T-helper 1 cell treated with Interleukin-12 subunit alpha and Interleukin-12 subunit beta and Interleukin-4 antibody, amounts not matched to agents 30 ng/mL and 1 ng/mL, for 36 hours (primary cell): ENCODE measurements around the gene RAD52. TPM values are rescaled to one million over a fixed set of nuclear protein-coding genes. Genes with fewer than 3 reads are reported as not detected.

ENCODE experiments used
- intact Hi-C: fragments of 100-400 bp; cut with micrococcal nuclease; formaldehyde crosslinking; loops from one replicate; pipeline ENCODE4 v1.15.1; 2024
- total RNA-seq: library from RNA; stranded (reverse); gene quantifications from 2 replicates; pipeline ENCODE4 v1.2.3, GENCODE V29; 2022

The RAD52 gene
- 13.8 and 17.7 TPM in 2 replicates for total RNA-seq

DNA sequence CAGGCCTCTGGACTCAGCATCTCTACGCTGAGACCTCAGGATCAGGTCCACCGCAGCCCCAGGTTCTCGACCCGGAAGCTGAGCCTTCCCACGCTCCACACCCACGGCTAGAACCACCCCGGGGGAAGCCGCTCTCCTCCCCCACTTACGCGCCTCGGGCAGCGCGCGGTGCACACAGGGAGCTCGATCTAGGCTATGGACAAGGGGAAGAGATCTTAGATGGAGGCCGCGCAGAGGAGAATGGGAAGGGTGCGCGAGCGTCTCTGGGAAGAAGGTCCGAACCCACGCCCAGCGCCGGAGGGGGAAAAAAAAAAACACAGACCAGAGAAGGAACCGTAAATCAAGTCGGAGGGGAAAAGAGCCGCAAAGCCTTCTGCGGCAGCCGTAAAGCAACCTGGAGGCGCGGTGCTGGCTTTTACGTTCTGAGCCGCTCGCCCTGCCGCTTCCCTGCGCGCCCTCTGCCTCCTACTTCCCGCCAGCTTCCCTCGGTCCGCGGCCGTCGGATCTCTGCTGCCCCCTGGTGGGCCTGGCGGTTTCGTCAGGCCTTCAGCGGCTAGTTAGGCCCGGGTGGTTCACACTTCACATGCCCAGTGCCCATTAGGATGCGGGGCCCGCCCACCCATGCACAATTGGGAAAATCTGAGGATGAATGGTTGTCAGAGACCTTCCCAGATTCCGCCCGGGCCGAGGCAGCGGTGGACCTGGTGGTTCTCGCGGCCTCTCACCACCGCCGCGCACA lies at the start of gene RAD52:
RAD52 (minus strand) TSS at position 242 of the 739 bp plus-strand sequence. CDS start 16,636 bp downstream, outside the sequence.
- intact Hi-C loops = loop anchor here (1.0 to 5.0 kb wide), 13 partner anchors 42 to 741 kb away; partner anchors contain the start of genes ADIPOR2, B4GALNT3, CCDC77 and ERC1

DNA sequence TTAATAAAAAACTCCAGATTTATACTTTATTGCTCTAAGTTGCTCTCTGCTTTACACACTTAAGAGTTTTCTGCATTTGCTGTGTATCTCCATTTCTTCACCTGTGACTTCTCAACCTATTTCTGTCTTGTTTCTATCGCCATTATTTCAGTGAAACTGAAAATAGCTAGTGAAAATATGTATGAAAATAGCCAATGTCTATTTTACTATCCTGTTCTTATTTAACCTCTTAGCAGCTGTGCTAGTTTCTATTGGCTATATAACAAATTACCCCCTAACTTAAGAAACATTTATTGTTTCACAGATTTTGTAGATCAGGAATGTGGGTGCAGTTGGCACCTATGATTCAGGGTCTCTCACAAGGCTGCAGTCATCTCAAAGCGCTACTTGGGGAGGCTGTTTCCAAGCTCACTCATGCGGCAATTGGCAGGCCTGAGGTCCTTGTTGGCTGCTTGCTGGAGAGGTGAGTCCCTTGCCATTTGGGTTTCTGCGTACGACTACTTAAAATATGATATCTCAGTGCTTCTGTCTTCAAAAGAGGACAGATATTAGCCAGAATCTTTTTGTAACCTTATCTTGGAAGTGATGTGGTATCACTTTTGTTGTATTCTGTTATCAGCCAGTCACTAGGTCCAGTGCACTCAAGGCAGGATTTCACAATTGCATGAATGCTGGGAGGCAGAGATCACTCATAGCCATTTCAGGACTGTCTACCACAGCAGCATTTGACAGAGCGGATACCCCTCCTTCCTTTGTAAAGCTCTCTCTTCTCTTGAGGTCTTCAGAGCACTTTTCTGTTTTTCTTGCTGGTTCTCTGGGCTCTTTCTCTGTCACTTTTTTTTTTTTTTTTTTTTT lies 48.8 kb upstream of the RAD52 start:
- intact Hi-C loops = no loop called here

DNA sequence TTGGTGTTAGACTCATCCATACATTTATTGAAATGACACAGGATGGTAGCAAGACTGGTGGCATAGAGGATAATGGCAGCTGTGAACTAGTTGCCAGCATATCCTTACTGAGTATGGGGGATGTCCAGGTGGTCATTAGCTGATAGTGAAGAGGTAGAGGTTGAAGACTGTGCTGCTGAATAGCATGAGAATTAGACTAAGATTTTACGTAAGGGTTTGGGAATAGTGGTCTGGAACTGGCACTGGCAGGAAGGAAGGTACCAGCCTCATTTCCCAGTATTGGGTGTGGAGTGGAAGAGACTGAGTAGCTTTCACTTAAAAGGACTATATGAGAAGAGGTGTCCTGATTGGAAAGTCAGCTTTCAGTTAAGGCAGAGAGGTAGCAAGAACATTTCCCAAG lies 48.0 kb upstream of the RAD52 start:
- intact Hi-C loops = no loop called here

DNA sequence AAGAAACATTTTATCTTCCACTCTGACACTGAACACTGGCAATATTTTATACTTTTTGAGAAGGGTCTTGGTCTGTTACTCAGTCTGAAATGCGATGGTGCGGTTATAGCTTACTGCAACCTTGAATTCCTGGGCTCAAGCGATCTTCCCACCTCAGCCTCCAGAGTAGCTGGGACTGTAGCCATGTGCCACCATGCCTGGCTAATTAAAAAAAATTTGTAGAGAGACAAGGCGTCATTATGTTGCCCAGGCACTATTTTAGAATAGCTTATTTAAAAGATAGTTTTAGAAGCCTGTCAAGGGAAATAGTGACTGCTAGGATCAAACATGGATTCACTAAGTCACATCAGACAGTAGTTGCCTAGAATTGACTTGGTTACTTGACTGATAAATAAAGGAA lies 47.4 kb upstream of the RAD52 start:
- intact Hi-C loops = no loop called here

DNA sequence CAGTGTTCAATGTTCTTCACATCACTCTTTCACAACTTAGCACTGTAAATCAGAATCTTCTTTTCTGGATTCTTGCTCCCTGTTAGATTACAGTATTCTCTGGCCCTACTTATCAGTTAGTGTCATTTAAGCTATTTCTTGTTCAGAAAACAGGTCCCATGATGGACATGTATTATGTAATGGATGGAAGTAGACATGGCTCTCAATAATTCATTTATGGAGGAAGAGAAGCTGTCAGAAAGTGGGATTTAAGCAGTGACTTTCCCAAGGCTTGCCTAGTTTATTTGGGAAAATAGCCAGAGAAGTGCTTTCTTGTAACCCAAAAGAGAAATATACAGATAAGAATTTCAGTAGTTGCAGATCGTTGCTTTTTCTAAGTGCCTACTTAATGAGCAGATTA lies 43.2 kb upstream of the RAD52 start:
- intact Hi-C loops = loop anchor here (5.0 kb wide), 3 partner anchors 100 to 360 kb away; no protein-coding TSS in a partner anchor

DNA sequence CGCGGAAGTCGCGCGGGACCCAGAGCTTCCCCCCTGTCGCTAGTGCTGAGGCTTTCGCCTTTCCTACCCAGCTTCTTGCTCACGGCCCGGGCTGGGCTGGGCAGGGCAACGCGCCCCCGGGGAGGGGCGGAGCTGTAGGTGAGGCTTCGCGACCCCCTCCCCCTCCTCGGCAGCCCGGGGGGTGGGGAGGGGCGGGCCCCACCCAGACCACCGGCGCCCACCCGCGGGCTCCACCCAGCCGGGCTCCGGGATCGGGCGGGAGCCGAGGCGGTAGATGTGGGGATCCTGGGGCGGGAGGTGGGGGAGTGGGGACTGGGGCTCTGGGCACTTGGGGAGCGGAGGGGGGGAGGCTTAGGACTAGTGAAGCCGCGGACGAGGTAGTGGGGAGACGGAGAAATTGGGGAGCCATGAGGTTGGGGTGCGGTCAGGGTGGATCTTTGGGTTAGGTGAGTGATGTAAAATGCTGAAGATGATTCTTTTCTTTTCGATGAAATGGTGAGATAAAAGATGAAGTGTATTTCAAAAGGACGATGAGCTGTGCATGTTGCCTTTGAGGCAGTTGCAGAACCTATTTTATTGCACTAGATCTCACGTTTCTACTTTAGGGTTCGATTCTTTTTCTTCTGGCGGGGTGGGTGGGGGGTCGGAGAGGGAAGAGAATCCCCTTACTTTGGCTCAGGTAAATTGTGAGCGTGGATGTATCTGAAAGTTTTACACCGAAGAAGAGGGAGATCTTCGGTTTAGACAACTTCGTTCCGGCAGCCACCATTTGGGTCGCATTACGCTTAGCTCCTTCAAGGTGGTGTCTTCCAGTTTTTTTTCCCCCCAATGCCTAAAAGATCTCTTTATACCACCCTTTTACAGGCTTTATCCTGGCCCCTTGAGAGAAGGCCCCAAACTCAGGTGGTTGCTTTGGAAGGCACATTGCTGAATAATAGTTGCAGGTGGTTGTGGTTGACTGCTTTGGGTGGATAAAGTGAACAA lies 42.1 kb upstream of the RAD52 start:
- intact Hi-C loops = loop anchor here (1.0 to 5.0 kb wide), 11 partner anchors 42 to 669 kb away; partner anchors contain the start of genes CCDC77, FBXL14, KDM5A and RAD52

DNA sequence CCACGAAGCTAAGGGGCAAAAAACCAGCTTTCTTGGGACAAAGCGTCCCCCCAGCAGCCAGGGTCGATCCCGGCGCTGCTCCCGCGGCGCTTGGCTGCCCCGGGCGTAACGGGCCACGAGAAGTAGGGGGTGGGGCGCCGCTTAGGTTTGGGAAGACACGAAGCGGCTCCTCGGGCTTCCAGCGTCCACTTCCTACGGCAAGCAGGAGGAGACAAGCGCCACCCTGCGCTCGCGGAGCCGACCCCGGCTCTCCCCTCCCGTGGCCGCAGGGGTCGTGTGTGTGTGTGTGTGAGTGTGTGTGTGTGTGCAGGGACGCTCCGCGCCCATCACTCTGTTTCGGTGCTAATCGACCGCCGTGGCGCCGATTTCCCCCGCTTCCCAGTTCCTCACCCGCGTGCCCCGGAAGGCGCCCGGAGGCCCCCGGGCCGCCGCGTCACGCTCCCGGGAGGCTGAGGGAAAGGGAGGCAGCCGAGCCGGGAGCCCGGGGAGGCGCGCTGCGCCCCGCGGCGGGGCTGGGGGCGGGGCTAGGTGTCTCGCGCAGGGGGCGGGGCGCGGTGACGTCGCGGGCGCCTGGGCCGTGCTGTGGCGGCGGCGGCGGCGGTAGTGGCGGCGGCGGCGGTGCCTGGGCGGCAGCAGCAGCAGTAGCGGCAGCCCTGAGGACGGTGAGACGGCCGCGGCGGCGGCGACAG lies 41.3 kb upstream of the RAD52 start, which contains the start of gene ERC1:
ERC1 (plus strand) TSS at position 563 of the 689 bp plus-strand sequence. CDS start 36,681 bp downstream, outside the sequence.
- intact Hi-C loops = loop anchor here (1.0 to 5.0 kb wide), 11 partner anchors 42 to 670 kb away; partner anchors contain the start of genes CCDC77, FBXL14, KDM5A and RAD52

DNA sequence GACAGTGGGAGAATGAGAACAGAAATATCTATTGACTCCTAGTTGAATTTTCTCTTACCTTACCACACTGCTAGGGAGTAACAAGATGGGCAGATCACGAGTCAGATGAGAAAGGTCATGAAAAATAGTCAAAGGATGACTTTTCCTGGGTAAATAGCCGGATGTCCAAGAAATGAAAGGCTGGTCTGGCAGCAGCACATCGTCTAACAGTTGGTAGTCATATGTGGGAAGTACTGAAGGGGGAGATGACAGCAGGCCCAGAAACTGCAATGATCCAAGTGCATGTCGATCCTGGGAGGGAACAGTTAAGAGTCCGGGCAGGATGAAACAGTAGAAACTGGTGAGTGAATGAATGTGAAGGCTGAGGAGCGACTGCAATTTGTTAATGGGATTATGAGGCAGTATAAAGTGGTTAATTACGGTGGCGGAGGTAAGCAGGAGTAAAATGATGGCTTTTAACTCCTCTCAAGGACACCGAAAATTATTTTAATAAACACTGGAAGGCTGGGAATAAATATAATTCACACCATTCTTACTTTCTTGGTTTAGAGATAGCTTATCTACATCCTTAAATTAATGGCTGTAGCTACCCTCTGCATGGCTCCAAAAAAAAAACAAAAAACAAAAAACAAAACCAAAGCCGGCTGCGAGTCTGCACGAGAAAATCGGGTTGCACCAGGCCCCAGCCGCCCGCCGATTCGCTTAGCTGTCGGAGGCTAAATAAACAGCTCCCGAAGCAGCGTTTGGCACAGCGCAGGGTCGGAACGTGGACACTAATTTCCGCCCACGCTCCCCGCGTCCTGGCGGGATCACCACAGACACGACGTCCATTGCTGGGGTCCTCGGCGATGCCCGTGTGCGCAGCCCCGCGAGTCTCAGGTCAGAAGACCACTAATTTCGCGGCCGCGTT lies 40.5 kb upstream of the RAD52 start:
- intact Hi-C loops = loop anchor here (2.0 to 5.0 kb wide), 9 partner anchors 102 to 671 kb away; partner anchors contain the start of genes CCDC77, FBXL14 and KDM5A

DNA sequence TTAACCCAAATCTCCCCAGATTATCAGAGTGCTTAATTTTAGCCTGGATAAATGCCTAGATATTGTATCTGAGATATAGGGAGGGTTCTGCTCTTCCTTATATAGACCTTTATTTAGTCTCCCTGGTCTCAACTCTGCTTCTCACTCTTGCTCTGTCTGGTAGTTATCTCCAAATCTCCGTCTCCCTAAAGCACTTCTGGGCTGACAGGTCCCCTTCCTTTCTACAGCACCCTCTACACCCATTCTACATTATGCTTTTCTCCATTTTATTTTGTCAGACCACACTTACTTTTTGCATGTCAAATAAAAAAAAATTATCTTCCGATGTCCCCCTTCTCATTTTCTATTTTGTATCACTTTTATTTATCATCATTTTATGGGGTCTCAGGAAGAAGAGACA lies 39.6 kb upstream of the RAD52 start:
- intact Hi-C loops = no loop called here

DNA sequence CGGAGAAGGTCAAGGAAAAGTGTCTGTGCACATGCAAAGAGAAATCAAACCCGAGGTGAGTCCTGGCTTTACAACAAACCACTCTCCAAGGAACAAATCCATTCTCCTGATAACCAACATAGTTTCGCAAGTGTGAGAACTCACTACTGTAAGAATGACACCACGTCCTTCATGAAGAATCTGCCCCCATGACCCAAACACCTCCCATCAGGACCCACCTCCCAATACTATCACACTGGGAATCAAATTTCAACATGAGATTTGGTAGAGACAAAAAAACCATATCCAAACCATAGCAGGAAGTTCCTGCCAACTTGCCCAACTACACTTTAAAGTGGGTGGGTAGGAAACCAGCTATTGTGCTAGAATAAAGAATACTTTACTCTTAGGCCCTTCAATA lies 39.2 kb upstream of the RAD52 start:
- intact Hi-C loops = no loop called here

DNA sequence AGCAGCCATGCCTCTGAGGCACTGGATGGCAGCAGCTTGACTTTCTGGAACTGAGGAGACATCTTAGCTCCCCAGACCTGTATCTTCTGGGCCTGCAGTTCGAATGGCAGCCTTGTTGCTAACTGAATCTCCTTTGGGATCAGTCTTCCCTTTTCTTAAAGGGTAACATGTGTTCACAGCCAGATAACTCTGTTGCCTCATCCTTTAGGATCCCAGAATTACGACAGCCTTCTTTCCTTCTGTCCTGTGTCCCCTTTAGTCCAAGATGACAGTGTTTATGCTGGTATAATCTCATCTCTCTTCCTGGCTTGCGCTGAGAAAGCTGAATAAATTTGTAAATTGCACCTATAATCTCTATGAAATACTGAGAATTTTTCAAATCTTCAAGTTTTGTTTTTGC lies 32.5 kb upstream of the RAD52 start:
- intact Hi-C loops = no loop called here

DNA sequence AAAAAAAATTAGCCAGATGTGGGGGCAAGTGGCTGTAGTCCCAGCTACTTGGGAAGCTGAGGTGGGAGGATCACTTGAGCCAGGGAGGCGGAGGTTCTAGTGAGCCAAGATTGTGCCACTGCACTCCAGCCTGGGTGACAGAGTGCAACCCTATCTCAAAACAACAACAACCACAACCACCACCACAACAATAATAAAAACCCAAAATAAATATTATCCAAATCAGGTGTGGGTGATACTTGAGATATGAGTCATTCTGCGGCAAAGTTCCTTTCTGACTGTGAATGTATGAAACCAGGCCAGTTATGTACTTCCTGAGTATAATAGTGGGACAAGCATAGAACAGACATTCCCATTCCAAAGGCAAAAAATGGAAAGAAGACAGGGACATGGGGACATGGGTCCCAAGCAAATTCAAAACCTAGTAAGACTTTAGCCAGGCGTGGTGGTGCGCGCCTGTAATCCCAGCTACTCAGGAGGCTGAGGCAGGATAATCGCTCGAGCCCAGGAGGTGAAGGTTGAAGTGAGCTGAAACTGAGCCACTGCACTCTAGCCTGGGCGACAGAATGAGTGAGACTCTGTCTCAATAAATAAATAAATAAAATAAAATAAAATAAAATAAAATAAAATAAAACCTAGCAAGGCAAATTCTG lies 31.8 kb upstream of the RAD52 start:
- intact Hi-C loops = no loop called here

DNA sequence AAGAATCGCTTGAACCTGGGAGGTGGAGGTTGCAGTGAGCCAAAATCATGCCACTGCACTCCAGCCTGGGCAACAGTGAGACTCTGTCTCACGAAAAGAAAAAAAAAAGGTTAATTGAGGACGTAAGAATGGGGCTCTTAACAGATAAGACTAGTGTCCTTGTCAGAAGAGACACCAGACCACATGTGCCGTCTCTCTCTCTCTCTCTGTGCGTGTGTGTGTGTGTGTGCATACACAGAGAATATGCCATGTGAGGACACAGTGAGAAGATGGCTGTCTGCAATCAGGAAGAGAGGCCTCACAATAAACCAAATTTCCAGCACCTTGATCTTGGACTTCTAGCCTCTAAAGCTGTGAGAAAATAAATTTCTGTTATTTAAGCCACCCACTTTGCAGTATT lies 29.9 kb upstream of the RAD52 start:
- intact Hi-C loops = no loop called here

DNA sequence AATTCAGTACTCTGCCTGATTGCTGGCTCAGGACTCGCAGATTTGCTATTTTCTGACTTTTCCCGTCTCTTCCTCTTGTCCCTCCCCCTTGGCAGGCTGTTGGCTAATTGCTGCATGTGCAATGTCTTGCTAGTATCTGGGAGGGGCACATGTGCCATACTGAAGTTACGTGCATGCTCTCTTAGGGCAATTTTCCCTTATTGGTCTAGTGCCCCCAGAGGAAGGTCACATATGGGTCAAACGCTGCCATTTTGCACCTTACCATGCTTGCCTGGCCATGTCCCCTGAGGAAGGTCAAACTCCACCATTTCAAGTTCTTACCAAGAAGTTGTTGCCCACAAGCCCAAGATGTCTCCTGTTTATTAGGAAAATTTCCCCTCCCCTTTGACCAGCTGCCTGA lies 27.7 kb upstream of the RAD52 start:
- intact Hi-C loops = no loop called here

DNA sequence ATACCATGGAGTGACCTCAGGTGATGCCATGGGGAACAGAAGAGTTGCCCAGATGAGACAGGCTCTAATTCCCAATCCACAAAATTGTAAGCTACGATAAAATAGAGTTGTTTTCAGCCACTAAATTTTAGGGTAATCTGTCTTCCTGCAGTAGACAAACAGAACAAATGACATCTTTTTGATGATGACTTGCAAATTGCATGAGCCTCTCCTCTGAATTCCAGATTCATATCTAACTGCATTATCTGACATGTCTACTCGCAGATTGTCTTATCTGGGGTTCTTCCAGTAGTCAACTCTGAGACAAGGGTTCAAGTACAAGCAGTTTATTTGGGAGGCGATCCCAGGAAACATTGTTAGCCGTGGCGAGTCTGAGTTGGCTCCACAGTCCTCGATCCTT lies 27.1 kb upstream of the RAD52 start:
- intact Hi-C loops = no loop called here

DNA sequence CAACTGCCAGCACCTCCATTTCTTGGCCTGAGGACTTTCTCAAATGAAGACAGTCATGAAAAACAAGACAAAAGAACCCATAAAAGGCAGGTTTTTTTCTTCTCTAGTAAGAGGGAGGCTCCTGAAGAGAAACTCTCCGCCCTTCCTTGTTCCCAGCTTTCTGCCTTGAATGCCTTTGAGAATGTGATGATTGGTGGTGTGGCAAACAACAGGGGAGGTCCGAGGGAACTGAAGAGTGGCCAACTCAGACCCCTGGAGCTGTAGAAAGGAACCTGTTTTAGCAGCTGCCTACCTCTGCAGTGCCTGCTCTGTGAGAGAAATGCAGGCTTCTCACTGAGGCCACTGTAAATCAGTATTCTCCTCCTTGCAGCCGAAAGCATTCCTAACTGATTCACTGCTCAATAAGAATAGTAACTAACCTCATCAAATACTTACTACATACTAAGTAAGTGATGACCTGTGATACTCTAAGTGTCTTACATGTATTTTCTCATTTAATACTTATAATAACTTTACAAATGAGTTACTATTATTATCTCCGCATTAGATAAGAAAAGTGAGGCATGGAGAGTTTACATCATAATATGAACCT lies 24.9 kb upstream of the RAD52 start:
- intact Hi-C loops = no loop called here

DNA sequence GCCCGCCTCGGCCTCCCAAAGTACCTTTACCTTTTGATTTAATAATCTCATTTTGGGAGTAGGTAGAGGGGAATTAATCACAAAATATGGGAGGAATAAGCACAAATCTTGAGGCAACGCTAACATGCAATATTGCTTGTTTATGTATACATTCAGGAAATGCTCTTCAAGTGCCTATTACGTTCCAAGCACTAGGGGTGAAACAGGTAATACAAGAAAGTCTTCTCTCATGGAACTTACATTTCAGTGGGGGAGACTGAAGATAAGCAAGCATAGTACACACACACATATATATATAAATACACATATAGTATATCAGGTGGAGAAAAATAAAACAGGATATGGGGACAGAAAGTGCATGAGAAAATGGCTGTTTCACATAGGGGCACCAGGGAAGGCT lies 22.5 kb upstream of the RAD52 start:
- intact Hi-C loops = no loop called here

DNA sequence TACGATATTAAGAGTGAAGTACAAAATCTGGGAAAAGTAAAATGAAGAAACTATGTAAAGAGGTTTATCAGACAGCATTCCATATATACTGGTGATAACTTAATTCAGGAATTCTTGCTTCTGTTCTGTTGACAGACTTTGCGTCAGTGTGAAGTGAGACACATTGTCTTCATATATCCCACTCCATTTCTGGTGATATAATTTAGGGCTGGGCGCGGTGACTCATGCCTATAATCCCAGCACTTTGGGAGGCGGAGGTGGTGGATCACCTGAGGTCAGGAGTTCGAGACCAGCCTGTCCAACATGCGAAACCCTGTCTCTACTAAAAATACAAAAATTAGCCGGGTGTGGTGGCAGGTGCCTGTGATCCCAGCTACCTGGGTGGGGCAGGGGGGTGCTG lies 20.3 kb upstream of the RAD52 start:
- intact Hi-C loops = no loop called here
